Common myeloid progenitor, CD34-positive (primary cell): ENCODE results near the gene HMG20B.
A peak's percentile ranks its signal among the peaks of the same experiment; 100 is the strongest.

Experiments used
- CTCF ChIA-PET: fragments of 350-600 bp; sonication (Branson Sonifier 250); formaldehyde crosslinking; loops from one replicate; lab custom pipeline; 2021; ENCODE audit warnings: antibody characterized with exemption; lab: Charles Lee
- POLR2A ChIA-PET: fragments of 350-600 bp; sonication (Branson Sonifier 250); formaldehyde crosslinking; loops from one replicate; lab custom pipeline; 2021; ENCODE audit warnings: antibody characterized with exemption; lab: Charles Lee
- DNase-seq, 3 donors: peaks; one replicate each; pipeline versions ENCODE4 v3.0.0 to v3.0.0-alpha.2; 2013
- H3K27ac ChIP-seq, 2 experiments: 1 replicate in 1 of 2; 2 replicates in 1 of 2; pipeline ENCODE4 v1.7.0; 2013; ENCODE audit warnings: inconsistent platforms in 2 of 2, low read length in 2 of 2, mild to moderate bottlenecking in 2 of 2, low read depth in 1 of 2, moderate library complexity in 1 of 2; ENCODE audit not compliant: severe bottlenecking in 2 of 2, insufficient read depth in 1 of 2, poor library complexity in 1 of 2
- H3K27me3 ChIP-seq, 5 experiments: replicated peaks in 2 of 5; 1 replicate in 3 of 5; 2 replicates in 2 of 5; pipeline versions ENCODE4 v1.6.1 to v1.7.0; 2013; ENCODE audit warnings: low read length in 4 of 5, mild to moderate bottlenecking in 2 of 5, moderate library complexity in 2 of 5, inconsistent platforms in 1 of 5; ENCODE audit not compliant: insufficient read depth in 5 of 5, control insufficient read depth in 4 of 5
- H3K36me3 ChIP-seq, 4 experiments: 1 replicate in 2 of 4; 2 replicates in 2 of 4; pipeline versions ENCODE4 v1.6.1 to v1.7.0; 2013; ENCODE audit warnings: low read length in 3 of 4, control low read depth in 1 of 4, mild to moderate bottlenecking in 1 of 4; ENCODE audit not compliant: control insufficient read depth in 4 of 4, insufficient read depth in 4 of 4
- H3K4me1 ChIP-seq, 4 experiments: 1 replicate in 3 of 4; 2 replicates in 1 of 4; pipeline versions ENCODE4 v1.6.1 to v1.7.1; 2013; ENCODE audit warnings: low read length in 3 of 4, mild to moderate bottlenecking in 3 of 4, control low read depth in 1 of 4, inconsistent platforms in 1 of 4, moderate library complexity in 1 of 4; ENCODE audit not compliant: control insufficient read depth in 4 of 4, insufficient read depth in 4 of 4; ENCODE audit errors: control extremely low read depth in 1 of 4
- H3K4me3 ChIP-seq, 7 experiments: 1 replicate in 4 of 7; 2 replicates in 3 of 7; pipeline versions ENCODE4 v1.5.1 to v1.7.0; 2013; ENCODE audit warnings: mild to moderate bottlenecking in 7 of 7, low read length in 6 of 7, moderate library complexity in 6 of 7, inconsistent platforms in 2 of 7, low read depth in 2 of 7, control low read depth in 1 of 7; ENCODE audit not compliant: insufficient read depth in 4 of 7, control insufficient read depth in 1 of 7; ENCODE audit errors: extremely low read depth in 1 of 7
- H3K9me3 ChIP-seq, 5 experiments: 1 replicate in 4 of 5; 2 replicates in 1 of 5; pipeline versions ENCODE4 v1.6.1 to v1.7.1; 2013; ENCODE audit warnings: low read length in 4 of 5, mild to moderate bottlenecking in 2 of 5, inconsistent platforms in 1 of 5, low read depth in 1 of 5, moderate library complexity in 1 of 5; ENCODE audit not compliant: control insufficient read depth in 4 of 5, insufficient read depth in 2 of 5; ENCODE audit errors: control extremely low read depth in 1 of 5
- WGBS: methylation state at CpG from one replicate; pipeline ENCODE4 v1.1.5; 2013; ENCODE audit not compliant: insufficient coverage; 5-methylcytosine and 5-hydroxymethylcytosine counted together

HMG20B gene

DNA sequence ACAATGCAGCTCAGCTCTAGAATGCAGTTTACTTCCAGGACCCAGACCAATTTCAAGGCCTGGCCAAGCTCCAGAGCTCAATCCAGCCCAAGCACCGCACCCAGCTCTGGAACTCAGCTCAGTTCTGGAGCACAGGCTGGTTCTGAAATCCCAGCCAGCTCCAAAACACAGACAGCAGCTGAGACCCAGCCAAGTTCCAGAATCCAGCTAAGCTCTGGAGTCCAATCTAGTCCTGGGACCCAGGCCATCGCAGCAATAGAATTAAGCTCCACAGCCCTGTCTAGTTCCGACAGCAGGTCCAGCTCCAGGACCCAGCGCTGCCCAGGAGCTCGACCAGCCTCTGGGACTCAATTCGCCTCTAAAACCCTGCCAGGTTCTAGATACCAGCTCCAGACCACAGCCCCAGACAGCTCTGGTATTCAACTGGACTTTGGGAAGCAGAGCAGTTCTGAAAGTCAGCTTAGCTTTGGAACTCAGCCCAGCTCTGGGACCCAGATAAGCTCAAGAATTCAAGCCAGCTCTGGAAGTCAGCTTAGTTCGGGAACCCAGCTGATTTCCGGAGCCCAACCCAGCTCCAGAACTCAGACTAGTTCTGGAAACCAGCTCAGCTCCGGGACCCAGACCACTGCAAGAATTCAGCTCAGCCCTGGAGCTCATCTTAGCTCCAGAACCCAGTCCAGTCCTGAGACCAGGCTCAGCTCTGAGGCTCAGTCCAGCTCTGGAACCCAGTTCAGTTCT lies 19.3 kb downstream of the HMG20B start:
- Histone ChIP-seq H3K4me3 (no peak overlapping the region), H3K27me3 (no peaks in the 10 kb centered on the region), H3K9me3 (no peaks in the 10 kb centered on the region), H3K36me3 (peaks cover 0 to 5% (median 0%) of the 10 kb centered on the region in 4 experiments), H3K27ac (no peak overlapping the region), H3K4me1 (no peaks in the 10 kb centered on the region)
- 98% methylated on average over 9 of the region's 9 CpGs for WGBS
- no peak for DNase-seq
- POLR2A ChIA-PET: no interaction called here
- CTCF ChIA-PET: interaction anchor here (0.8 to 9.4 kb wide), 10 partner anchors 9 to 104 kb away, joined by 3 to 91 read pairs (median 4); partner anchors contain the start of gene TBXA2R

DNA sequence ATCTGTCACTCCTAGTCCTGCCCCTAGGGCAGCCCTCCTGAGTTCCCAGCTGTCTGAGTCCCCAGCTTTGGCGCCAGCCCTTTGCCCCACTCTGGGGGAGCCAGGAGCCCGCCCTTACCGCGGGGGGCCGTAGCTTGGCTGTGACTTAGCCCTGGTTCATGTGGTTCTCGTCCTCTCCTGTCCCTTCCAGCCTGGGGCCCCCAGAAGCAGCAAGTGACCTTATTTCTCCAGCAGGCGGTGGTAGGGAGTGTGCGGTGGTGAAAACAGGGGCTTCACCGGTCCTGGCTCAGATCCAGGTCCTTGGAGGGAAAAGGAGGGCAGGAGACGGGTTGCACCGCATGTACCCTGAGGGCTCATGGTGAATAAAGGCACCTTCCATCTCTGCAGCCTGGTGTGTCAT lies 20.4 kb downstream of the HMG20B start:
- Histone ChIP-seq H3K36me3 (peaks cover 0 to 8% (median 1%) of the 10 kb centered on the region in 4 experiments), H3K4me3 (no peak overlapping the region), H3K27ac (no peak overlapping the region), H3K4me1 (no peaks in the 10 kb centered on the region), H3K27me3 (no peaks in the 10 kb centered on the region), H3K9me3 (no peaks in the 10 kb centered on the region)
- 70% methylated on average over 8 of the region's 11 CpGs for WGBS
- POLR2A ChIA-PET: no interaction called here
- CTCF ChIA-PET: interaction anchor here (1.1 to 1.3 kb wide), 2 partner anchors 32 to 105 kb away, joined by 3 to 4 read pairs; no protein-coding TSS in a partner anchor
- peak in 2 of 3 donors; percentile 44 to 59 for DNase-seq

DNA sequence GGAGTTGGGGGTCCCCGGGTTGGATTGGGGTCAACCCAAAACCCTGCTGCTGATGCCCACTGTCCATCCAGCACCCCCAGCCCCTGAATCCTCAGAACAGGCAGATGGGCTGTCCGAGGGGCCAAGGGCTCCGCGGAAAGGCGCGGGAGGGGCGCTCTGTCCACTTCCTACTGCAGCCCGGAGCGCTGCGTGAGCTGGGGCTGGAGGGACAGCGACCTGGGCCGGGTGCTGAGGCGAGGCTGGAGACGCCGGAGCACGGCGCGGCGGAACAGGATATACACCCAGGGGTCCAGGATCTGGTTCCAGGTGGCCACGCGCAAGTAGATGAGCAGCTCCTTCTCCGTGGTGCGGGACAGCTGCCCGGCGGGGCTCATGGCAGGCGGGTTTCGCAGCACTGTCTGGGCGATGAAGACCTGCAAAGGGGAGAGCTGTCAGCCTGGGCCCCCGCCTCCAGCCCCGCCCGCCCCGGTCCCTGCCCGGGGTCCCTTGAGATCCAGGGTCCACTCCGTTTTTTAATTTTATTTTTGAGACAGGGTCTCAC lies 22.8 kb downstream of the HMG20B start:
- Histone ChIP-seq H3K9me3 (no peaks in the 10 kb centered on the region), H3K27me3 (no peaks in the 10 kb centered on the region), H3K4me3 (no peak overlapping the region), H3K36me3 (peaks cover 0 to 16% (median 5%) of the 10 kb centered on the region in 4 experiments), H3K27ac (no peak overlapping the region), H3K4me1 (no peaks in the 10 kb centered on the region)
- no peak for DNase-seq
- 95% methylated on average over 33 of the region's 34 CpGs for WGBS
- ChIA-PET CTCF (interaction anchor here (0.8 to 1.4 kb wide), 2 partner anchors 8 to 9 kb away, joined by 3 to 4 read pairs; no protein-coding TSS in a partner anchor), POLR2A (no interaction called here)

DNA sequence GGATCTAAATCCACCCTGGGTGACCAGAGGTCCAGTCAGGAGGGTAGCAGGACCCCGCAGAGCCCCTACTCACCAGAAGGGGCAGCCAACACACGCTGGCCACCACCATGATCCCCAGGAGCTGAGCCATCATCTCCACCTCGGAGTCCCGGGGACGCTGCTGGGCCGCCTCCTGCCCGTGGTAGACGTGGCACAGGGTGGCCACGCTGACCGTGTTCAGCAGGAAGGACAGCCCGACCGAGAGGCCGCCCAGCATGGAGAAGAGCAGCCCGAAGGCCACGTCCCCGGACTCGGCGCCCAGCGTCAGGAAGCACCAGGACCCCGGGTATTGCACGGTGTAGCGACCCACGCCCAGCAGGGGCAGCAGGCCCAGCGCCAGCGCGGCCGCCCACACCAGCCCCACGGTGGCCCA lies 27.0 kb downstream of the HMG20B start:
- Histone ChIP-seq H3K27me3 (no peaks in the 10 kb centered on the region), H3K36me3 (peaks cover 0 to 25% (median 5%) of the 10 kb centered on the region in 4 experiments), H3K27ac (no peak overlapping the region), H3K9me3 (no peaks in the 10 kb centered on the region), H3K4me3 (no peak overlapping the region), H3K4me1 (peaks cover 0 to 12% (median 11%) of the 10 kb centered on the region in 4 experiments)
- DNase-seq: no peak
- ChIA-PET CTCF (interaction anchor here (1.4 kb wide), 1 partner anchor 16 kb away, joined by 6 read pairs; no protein-coding TSS in a partner anchor), POLR2A (interaction anchor here (0.7 kb wide), 1 partner anchor 29 kb away, joined by 3 read pairs; no protein-coding TSS in a partner anchor)
- WGBS: 97% methylated on average over 28 of the region's 28 CpGs

DNA sequence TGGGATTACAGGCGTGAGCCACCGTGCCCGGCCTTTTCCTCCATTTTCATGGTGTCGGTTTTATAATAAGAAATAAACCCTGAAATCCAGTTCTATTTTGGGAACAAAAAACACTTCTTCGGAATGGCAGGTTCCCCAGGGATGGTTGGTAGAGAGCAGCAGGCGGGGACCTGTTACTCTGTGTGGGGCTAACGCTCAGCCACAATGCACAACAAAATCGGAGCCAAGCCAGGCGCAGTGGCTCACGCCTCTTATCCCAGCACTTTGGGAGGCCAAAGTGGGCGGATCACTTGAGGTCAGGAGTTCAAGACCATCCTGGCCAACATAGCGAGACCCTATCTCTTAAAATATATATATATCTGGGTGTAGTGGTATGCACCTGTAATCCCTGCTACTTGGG lies 28.3 kb downstream of the HMG20B start:
- POLR2A ChIA-PET: no interaction called here
- CTCF ChIA-PET: interaction anchor here (0.7 to 1.4 kb wide), 6 partner anchors 9 to 17 kb away, joined by 3 to 7 read pairs (median 4); partner anchors contain the start of gene GIPC3
- 96% methylated on average over 7 of the region's 12 CpGs for WGBS

DNA sequence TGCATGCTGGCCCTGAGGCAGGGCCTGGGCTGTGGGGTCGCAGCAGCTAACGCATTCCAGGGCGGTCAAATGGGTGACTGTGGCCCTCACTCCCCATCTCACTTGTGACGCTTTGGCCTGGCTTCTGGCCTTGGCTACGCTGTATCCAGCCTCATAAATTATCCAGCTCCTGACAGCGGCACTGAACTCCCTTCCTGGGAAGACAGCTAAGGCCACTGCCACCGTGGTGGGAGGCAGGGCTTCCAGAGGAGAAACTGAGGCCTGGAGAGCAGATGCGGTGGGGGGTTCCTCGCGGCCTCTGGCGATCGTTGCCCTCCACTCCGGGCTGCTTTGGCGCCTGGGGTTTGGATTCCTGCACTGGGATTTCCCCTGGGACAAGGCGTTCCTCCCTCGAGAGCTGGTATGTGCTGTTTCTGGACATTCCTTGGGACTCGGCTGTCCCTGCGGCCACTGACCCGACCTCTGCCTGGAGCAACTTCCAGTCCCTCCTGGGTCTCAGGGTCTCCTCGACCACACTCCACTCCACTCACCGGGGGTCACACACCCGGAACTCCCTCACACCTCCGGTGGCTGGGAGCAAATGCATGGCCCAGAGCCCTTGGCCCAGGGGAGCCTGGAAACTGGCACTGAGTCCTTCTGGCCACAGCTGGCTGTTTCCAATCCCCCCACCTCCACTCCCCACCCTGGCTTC lies 30.5 kb downstream of the HMG20B start:
- ChIA-PET CTCF (interaction anchor here (0.7 to 2.3 kb wide), 5 partner anchors 12 to 47 kb away, joined by 4 to 8 read pairs (median 4); no protein-coding TSS in a partner anchor), POLR2A (no interaction called here)
- no peak for DNase-seq
- Histone ChIP-seq H3K27me3 (no peaks in the 10 kb centered on the region), H3K4me3 (no peak overlapping the region), H3K27ac (no peak overlapping the region), H3K9me3 (no peaks in the 10 kb centered on the region), H3K36me3 (peaks cover 0 to 17% (median 4%) of the 10 kb centered on the region in 4 experiments), H3K4me1 (peaks cover 11 to 46% (median 44%) of the 10 kb centered on the region in 4 experiments)
- 97% methylated on average over 19 of the region's 23 CpGs for WGBS

More for the DNA sequence above, 28.3 kb downstream of the HMG20B start:
- Histone ChIP-seq H3K36me3 (peaks cover 0 to 20% (median 5%) of the 10 kb centered on the region in 4 experiments), H3K27ac (no peak overlapping the region), H3K4me1 (peaks cover 6 to 24% (median 24%) of the 10 kb centered on the region in 4 experiments), H3K27me3 (no peaks in the 10 kb centered on the region), H3K9me3 (no peaks in the 10 kb centered on the region), H3K4me3 (no peak overlapping the region)
- no peak for DNase-seq
